ENCODE measurements around the gene PPP1R15B. TPM values are rescaled to one million over a fixed set of nuclear protein-coding genes. Genes with fewer than 3 reads are reported as not detected.

PPP1R15B gene
- polyA plus RNA-seq, 1 donor (not counting 4 experiments of a cell fraction or from before 2014, with no cell fraction given): 19.1 TPM

GRCh38 chr1:204410688-204411450 is 748 bp downstream of the PPP1R15B start:
- Histone ChIP-seq H3K4me1 (ENCODE audit: control insufficient read depth, extremely low read depth, insufficient read depth, low read length) (peaks cover 10% of the 10 kb centered on the region), H3K9ac (ENCODE audit: control insufficient read depth, extremely low read depth, insufficient read depth, low read length) (peak overlapping the region; percentile 99), H3K27me3 (ENCODE audit: control insufficient read depth, extremely low read depth, insufficient read depth, low read length) (no peaks in the 10 kb centered on the region), H3K9me3 (ENCODE audit: control insufficient read depth, low read depth, low read length) (no peaks in the 10 kb centered on the region), H3K79me2 (ENCODE audit: control insufficient read depth, insufficient read depth, low read length) (peaks cover 57% of the 10 kb centered on the region), H4K20me1 (ENCODE audit: control insufficient read depth, extremely low read depth, insufficient read depth, low read length) (peaks cover 27% of the 10 kb centered on the region), H3K27ac (ENCODE audit: control insufficient read depth, insufficient read depth, low read length) (peak overlapping the region; percentile 98), H3K36me3 (ENCODE audit: control insufficient read depth in 2 of 2, extremely low read depth in 1 of 2, insufficient read depth in 2 of 2, low read length in 2 of 2) (peaks cover 1 to 9% of the 10 kb centered on the region in 2 experiments), H3K4me2 (ENCODE audit: control insufficient read depth, extremely low read depth, insufficient read depth, low read depth, low read length) (peak overlapping the region; percentile 74), H3K9me1 (ENCODE audit: control insufficient read depth, extremely low read depth, insufficient read depth, low read length) (no peaks in the 10 kb centered on the region), H3K4me3 (ENCODE audit: control insufficient read depth in 2 of 3, extremely low read depth in 1 of 3, insufficient read depth in 2 of 3, low read depth in 1 of 3, low read length in 3 of 3) (peak overlapping the region; percentile 88 to 100 (median 89)), H2AFZ (ENCODE audit: control insufficient read depth, low read length) (peak overlapping the region; percentile 71)
- dilution Hi-C loops (cut with MboI; ENCODE audit: extremely low pct_ligation_motif_present, low sequenced_read_pairs): no loop called here
- DNase-seq (ENCODE audit: low read depth, low spot score): no peak
- no peak for TF ChIP-seq EZH2 (IDR thresholded peaks at IDR 0.05; ENCODE audit: low read length)
- TF ChIP-seq, protein P1, sequence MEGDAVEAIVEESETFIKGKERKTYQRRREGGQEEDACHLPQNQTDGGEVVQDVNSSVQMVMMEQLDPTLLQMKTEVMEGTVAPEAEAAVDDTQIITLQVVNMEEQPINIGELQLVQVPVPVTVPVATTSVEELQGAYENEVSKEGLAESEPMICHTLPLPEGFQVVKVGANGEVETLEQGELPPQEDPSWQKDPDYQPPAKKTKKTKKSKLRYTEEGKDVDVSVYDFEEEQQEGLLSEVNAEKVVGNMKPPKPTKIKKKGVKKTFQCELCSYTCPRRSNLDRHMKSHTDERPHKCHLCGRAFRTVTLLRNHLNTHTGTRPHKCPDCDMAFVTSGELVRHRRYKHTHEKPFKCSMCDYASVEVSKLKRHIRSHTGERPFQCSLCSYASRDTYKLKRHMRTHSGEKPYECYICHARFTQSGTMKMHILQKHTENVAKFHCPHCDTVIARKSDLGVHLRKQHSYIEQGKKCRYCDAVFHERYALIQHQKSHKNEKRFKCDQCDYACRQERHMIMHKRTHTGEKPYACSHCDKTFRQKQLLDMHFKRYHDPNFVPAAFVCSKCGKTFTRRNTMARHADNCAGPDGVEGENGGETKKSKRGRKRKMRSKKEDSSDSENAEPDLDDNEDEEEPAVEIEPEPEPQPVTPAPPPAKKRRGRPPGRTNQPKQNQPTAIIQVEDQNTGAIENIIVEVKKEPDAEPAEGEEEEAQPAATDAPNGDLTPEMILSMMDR (optimal IDR thresholded peaks at IDR 0.05 in 1 of 3, IDR thresholded peaks at IDR 0.05 in 1 of 3, conservative IDR thresholded peaks at IDR 0.05 in 1 of 3; ENCODE audit: extremely low read depth in 1 of 3, insufficient read depth in 2 of 3, low read length in 3 of 3): no peak
- FAIRE-seq: no peak

- FAIRE-seq (no peak), DNase-seq (ENCODE audit: low read depth, low spot score) (no peak)
- Histone ChIP-seq H3K4me1 (ENCODE audit: control insufficient read depth, extremely low read depth, insufficient read depth, low read length) (peaks cover 11% of the 10 kb centered on the region), H4K20me1 (ENCODE audit: control insufficient read depth, extremely low read depth, insufficient read depth, low read length) (peaks cover 27% of the 10 kb centered on the region), H3K9me1 (ENCODE audit: control insufficient read depth, extremely low read depth, insufficient read depth, low read length) (no peaks in the 10 kb centered on the region), H3K9ac (ENCODE audit: control insufficient read depth, extremely low read depth, insufficient read depth, low read length) (peak overlapping the region; percentile 99), H2AFZ (ENCODE audit: control insufficient read depth, low read length) (no peak overlapping the region), H3K27me3 (ENCODE audit: control insufficient read depth, extremely low read depth, insufficient read depth, low read length) (no peaks in the 10 kb centered on the region), H3K4me2 (ENCODE audit: control insufficient read depth, extremely low read depth, insufficient read depth, low read depth, low read length) (peak overlapping the region; percentile 74), H3K4me3 (ENCODE audit: control insufficient read depth in 2 of 3, extremely low read depth in 1 of 3, insufficient read depth in 2 of 3, low read depth in 1 of 3, low read length in 3 of 3) (peak overlapping the region; percentile 88 to 100 (median 89)), H3K36me3 (ENCODE audit: control insufficient read depth in 2 of 2, extremely low read depth in 1 of 2, insufficient read depth in 2 of 2, low read length in 2 of 2) (peaks cover 4 to 15% of the 10 kb centered on the region in 2 experiments), H3K9me3 (ENCODE audit: control insufficient read depth, low read depth, low read length) (no peaks in the 10 kb centered on the region), H3K27ac (ENCODE audit: control insufficient read depth, insufficient read depth, low read length) (peak overlapping the region; percentile 98), H3K79me2 (ENCODE audit: control insufficient read depth, insufficient read depth, low read length) (peaks cover 65% of the 10 kb centered on the region)
- no peak for TF ChIP-seq EZH2 (IDR thresholded peaks at IDR 0.05; ENCODE audit: low read length)
- TF ChIP-seq, protein P1 (optimal IDR thresholded peaks at IDR 0.05 in 1 of 3, IDR thresholded peaks at IDR 0.05 in 1 of 3, conservative IDR thresholded peaks at IDR 0.05 in 1 of 3; ENCODE audit: extremely low read depth in 1 of 3, insufficient read depth in 2 of 3, low read length in 3 of 3): no peak
- dilution Hi-C loops (cut with MboI; ENCODE audit: extremely low pct_ligation_motif_present, low sequenced_read_pairs): no loop called here
Observed at GRCh38 chr1:204409836-204410687, 1.6 kb downstream of the PPP1R15B start.
